BJ (cell line): ENCODE results near the gene HOXB2. TPM values are rescaled to one million over a fixed set of nuclear protein-coding genes. Genes with fewer than 3 reads are reported as not detected.
"Not testable (repeated sequence)": the region's sequence is repeated elsewhere in the genome, so short reads cannot be mapped to it uniquely, and the experiment has no call there.

Experiments
- CTCF ChIA-PET: fragments of 350-600 bp; formaldehyde crosslinking; extraction: SDS; loops from one replicate; lab custom pipeline; 2021; ENCODE audit warnings: antibody characterized with exemption, inconsistent platforms; lab: Yijun Ruan, JAX
- POLR2A ChIA-PET: fragments of 300-600 bp; sonication (Branson Sonifier 250); formaldehyde crosslinking; extraction: SDS; loops from one replicate; lab custom pipeline; 2021; ENCODE audit warnings: antibody characterized with exemption; lab: Charles Lee
- DNase-seq: peaks from one replicate; pipeline ENCODE4 v3.0.0-alpha.2; 2011; ENCODE audit warnings: low read depth
- H3K27me3 ChIP-seq: 2 replicates; pipeline ENCODE4 v1.6.0; 2011; ENCODE audit warnings: low read length; ENCODE audit not compliant: control insufficient read depth, insufficient read depth
- H3K36me3 ChIP-seq: 2 replicates; pipeline ENCODE4 v1.5.1; 2011; ENCODE audit warnings: low read length; ENCODE audit not compliant: control insufficient read depth, insufficient read depth
- H3K4me3 ChIP-seq: 2 replicates; pipeline ENCODE4 v1.5.1; 2011; ENCODE audit warnings: low read depth, mild to moderate bottlenecking, control low read depth, low read length
- polyA plus RNA-seq: library from polyadenylated mRNA; depleted of rRNA; stranded (reverse); fragments of >200 nt; gene quantifications from 2 replicates; pipeline ENCODE4 v1.2.3, GENCODE V29; 2011
- TF ChIP-seq, protein P1 (sequence below): IDR thresholded peaks from 2 replicates; pipeline ENCODE4 v1.5.1; 2011; ENCODE audit warnings: low read depth, mild to moderate bottlenecking, control low read depth, inconsistent platforms, low read length, moderate library complexity; ENCODE audit not compliant: insufficient read depth

The HOXB2 gene
- polyA plus RNA-seq, 1 experiment = 1.7 TPM

DNA sequence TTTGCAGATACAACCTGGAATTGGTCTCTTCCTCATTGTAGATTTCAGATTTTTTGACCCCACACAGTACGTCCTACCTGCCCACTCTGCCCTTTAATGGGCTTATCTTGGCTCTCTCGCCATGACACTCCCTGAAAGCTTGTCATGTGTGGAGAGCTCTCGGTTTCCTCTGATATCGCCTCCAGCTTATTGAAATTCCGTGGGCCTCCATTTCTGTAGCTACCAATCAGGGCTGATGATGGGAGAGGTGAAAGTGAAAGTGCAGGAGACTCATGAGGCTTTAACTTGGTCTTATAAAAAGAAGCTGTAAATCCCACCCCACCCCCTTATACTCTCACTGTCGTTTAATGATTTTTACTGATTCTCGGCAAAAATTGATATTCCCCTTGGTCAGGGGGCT, 31.8 kb downstream of the HOXB2 start:
- H3K27me3 ChIP-seq = peaks cover 21% of the 10 kb centered on the region
- ChIA-PET CTCF (interaction anchor here (0.6 to 1.4 kb wide), 4 partner anchors 14 to 331 kb away, joined by 3 to 4 read pairs (median 3); no protein-coding TSS in a partner anchor), POLR2A (no interaction called here)

DNA sequence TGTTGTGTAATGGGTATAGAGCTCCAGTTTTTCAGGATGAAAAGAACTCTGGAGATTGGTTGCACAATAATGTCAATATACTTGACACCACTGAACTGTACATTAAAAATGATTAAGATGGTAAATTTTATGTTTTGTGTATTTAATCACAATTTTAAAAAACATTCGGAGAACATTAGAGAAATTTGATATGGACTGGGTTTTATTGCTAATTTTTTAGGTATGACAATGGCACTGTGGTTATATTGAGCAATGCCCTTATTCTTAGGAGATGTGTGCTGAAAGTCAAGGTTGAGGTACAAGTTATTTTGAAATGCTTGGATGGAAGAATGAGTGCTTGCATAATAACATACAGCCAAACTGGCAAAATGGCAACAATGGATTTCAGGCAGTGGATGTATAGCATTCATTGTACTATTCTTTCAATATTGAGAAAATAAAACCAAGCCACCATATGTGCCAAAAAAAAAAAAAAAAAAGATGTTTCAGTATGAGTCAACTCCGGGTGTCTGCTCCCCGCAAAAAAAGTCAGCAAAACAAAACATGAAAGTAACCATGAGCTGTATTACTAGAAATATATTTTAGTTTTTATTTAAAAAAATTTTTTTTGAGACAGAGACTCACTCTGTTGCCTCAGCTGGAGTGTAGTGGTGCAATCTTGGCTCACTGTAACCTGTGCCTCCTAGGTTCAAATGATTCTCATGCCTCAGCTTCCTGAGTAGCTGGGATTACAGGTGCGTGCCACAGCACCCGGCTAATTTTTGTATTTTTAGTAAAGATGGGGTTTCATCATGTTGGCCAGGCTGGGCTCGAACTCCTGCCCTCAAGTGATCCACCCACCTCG, 33.9 kb downstream of the HOXB2 start:
- POLR2A ChIA-PET = no interaction called here
- no peaks in the 10 kb centered on the region for H3K36me3 ChIP-seq
- H3K27me3 ChIP-seq = peaks cover 14% of the 10 kb centered on the region
- DNase-seq = no peak
- TF ChIP-seq, protein P1, sequence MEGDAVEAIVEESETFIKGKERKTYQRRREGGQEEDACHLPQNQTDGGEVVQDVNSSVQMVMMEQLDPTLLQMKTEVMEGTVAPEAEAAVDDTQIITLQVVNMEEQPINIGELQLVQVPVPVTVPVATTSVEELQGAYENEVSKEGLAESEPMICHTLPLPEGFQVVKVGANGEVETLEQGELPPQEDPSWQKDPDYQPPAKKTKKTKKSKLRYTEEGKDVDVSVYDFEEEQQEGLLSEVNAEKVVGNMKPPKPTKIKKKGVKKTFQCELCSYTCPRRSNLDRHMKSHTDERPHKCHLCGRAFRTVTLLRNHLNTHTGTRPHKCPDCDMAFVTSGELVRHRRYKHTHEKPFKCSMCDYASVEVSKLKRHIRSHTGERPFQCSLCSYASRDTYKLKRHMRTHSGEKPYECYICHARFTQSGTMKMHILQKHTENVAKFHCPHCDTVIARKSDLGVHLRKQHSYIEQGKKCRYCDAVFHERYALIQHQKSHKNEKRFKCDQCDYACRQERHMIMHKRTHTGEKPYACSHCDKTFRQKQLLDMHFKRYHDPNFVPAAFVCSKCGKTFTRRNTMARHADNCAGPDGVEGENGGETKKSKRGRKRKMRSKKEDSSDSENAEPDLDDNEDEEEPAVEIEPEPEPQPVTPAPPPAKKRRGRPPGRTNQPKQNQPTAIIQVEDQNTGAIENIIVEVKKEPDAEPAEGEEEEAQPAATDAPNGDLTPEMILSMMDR = no peak
- no peak overlapping the region for H3K4me3 ChIP-seq
- CTCF ChIA-PET = interaction anchor here (0.6 to 0.8 kb wide), 2 partner anchors 19 to 21 kb away, joined by 3 read pairs; no protein-coding TSS in a partner anchor

More for the DNA sequence above, 31.8 kb downstream of the HOXB2 start:
- TF ChIP-seq, protein P1 = no peak
- no peak overlapping the region for H3K4me3 ChIP-seq
- no peaks in the 10 kb centered on the region for H3K36me3 ChIP-seq
- no peak for DNase-seq

DNA sequence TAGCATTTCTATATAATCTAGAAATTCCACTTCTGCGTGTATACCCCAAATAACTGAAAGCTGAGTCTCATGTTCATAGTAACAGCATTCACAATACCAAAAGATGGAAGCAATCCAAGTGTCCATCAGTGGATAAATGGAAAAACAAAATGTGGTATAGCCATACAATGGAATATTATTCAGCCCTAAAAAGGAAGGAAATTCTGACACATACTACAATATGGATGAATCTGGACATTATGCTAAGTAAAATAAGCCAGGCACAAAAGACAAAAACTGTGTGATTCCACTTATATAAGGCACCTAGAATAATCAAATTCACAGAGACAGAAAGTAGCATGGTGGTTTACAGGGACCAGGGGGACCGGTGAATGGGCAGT, 34.5 kb downstream of the HOXB2 start:
- POLR2A ChIA-PET = no interaction called here
- Histone ChIP-seq H3K27me3 (peaks cover 13% of the 10 kb centered on the region), H3K4me3 (no peak overlapping the region), H3K36me3 (no peaks in the 10 kb centered on the region)
- CTCF ChIA-PET = interaction anchor here (0.8 kb wide), 1 partner anchor 18 kb away, joined by 3 read pairs; no protein-coding TSS in a partner anchor
- TF ChIP-seq, protein P1 = no peak
- no peak for DNase-seq

DNA sequence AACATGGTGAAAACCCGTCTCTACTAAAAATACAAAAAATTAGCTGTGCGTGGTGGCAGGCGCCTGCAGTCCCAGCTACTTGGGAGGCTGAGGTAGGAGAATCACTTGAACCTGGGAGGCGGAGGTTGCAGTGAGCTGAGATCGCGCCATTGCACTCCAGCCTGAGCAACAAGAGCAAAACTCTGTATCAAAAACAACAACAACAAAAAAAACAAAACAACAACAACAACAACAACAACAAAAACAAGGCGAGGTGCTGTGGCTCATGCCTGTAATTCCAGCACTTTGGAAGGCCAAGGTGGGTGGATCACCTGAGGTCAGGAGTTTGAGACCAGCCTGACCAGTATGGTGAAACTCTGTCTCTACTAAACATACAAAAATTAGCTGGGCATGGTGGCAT, 35.2 kb downstream of the HOXB2 start:
- DNase-seq, POLR2A ChIA-PET: not testable (repeated sequence)
- CTCF ChIA-PET = interaction anchor here (0.8 kb wide), 1 partner anchor 17 kb away, joined by 3 read pairs; no protein-coding TSS in a partner anchor

DNA sequence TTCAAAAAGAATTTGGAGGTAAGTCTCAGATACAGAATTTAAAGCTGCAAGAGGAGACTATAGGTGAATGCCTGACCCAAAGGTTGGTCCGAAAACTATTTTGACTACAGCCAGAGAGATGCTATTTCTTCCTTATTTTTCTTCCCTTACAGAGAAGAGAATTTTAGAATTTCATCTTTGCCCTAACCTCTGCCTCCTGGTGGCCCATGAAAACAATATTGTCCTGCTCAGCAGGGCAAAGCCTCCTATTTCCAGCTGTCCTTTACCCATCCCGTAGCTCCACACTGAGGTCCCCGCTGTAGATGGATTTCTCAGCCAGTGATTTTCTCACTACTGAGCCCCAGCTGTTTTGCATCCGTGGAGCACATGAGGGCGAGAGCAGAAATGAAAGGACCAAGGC, 38.7 kb downstream of the HOXB2 start:
- CTCF ChIA-PET = interaction anchor here (1.3 to 3.6 kb wide), 2 partner anchors 12 to 14 kb away, joined by 4 to 18 read pairs; no protein-coding TSS in a partner anchor
- TF ChIP-seq, protein P1 = no peak
- DNase-seq = no peak
- H3K4me3 ChIP-seq = no peak overlapping the region
- POLR2A ChIA-PET = no interaction called here
- H3K27me3 ChIP-seq = peaks cover 2% of the 10 kb centered on the region; the same call in 1 of the 2 replicates
- no peaks in the 10 kb centered on the region for H3K36me3 ChIP-seq

More for the DNA sequence above, 35.2 kb downstream of the HOXB2 start:
- H3K36me3 ChIP-seq, H3K4me3 ChIP-seq: not testable (repeated sequence)
- H3K27me3 ChIP-seq = peaks cover 11% of the 10 kb centered on the region
